Endothelial cell of hepatic sinusoid (primary cell): Measurements from ENCODE around the gene GGT6.

Experiments
- in situ Hi-C: cut with HindIII; loops from 2 replicates; pipeline ENCODE4 v1.10.0; 2017; ENCODE audit warnings: low sequenced_read_pairs

The GGT6 gene

GRCh38 chr17:4509923-4510617 is 50.3 kb downstream of the GGT6 start:
- in situ Hi-C loops, result no loop called here

GRCh38 chr17:4509401-4509800 is 51.0 kb downstream of the GGT6 start:
- in situ Hi-C loops, result no loop called here

- in situ Hi-C loops, result no loop called here
These were observed 52.2 kb downstream of the GGT6 start for GRCh38 chr17:4508207-4508606.

- in situ Hi-C loops, result no loop called here
These were observed 52.8 kb downstream of the GGT6 start for GRCh38 chr17:4507361-4508111.
